Activated B cell treated with CpG ODN at 0.5 μM for 24 hours (primary cell): Measurements from ENCODE around the gene RASA3. TPM values are rescaled to one million over a fixed set of nuclear protein-coding genes. Genes with fewer than 3 reads are reported as not detected.
A peak's percentile ranks its signal among the peaks of the same experiment; 100 is the strongest.
"Not testable (repeated sequence)": the region's sequence is repeated elsewhere in the genome, so short reads cannot be mapped to it uniquely, and the experiment has no call there.

Experiments used
- ATAC-seq: fragments of 200-7000 bp; cut with Tn5 transposase; one replicate; pipeline ENCODE4 v1.10.0; 2021; ENCODE audit warnings: low read depth, mild to moderate bottlenecking, moderate library complexity
- CTCF ChIA-PET: fragments of 350-600 bp; sonication (Branson Sonifier 250); formaldehyde crosslinking; loops from one replicate; lab custom pipeline; 2021; ENCODE audit warnings: antibody characterized with exemption; lab: Charles Lee
- POLR2A ChIA-PET: fragments of 350-600 bp; sonication (Branson Sonifier 250); formaldehyde crosslinking; loops from one replicate; lab custom pipeline; 2021; ENCODE audit warnings: antibody characterized with exemption; lab: Charles Lee
- DNase-seq: peaks from one replicate; pipeline ENCODE4 v3.0.0; 2022
- H3K27ac Mint-ChIP-seq: one replicate; pipeline ENCODE4 v1.8.0; 2020; ENCODE audit warnings: mixed read lengths
- H3K27me3 Mint-ChIP-seq: one replicate; pipeline ENCODE4 v1.8.0; 2021; ENCODE audit warnings: mixed read lengths
- H3K36me3 Mint-ChIP-seq: one replicate; pipeline ENCODE4 v1.8.0; 2021; ENCODE audit warnings: low read depth, mixed read lengths
- H3K4me1 Mint-ChIP-seq: one replicate; pipeline ENCODE4 v1.8.0; 2021; ENCODE audit warnings: mixed read lengths
- H3K4me3 Mint-ChIP-seq: one replicate; pipeline ENCODE4 v1.8.0; 2020; ENCODE audit warnings: mild to moderate bottlenecking, mixed read lengths
- H3K9me3 Mint-ChIP-seq: one replicate; pipeline ENCODE4 v1.8.0; 2020; ENCODE audit warnings: mixed read lengths
- intact Hi-C: fragments of 100-400 bp; cut with micrococcal nuclease; formaldehyde crosslinking; loops from one replicate; pipeline ENCODE4 v1.15.1; 2024
- total RNA-seq: library from RNA; stranded (reverse); gene quantifications from 2 replicates; pipeline ENCODE4 v1.2.3, GENCODE V29; 2022
- TF ChIP-seq, protein P1 (sequence below): fragments of 200-600 bp; IDR thresholded peaks from one replicate; pipeline ENCODE4 v1.8.0; 2022; ENCODE audit warnings: antibody characterized with exemption, mild to moderate bottlenecking

Gene RASA3
- total RNA-seq, 1 donor from 2014 or later = 20.4 TPM

- ATAC-seq (no peak), DNase-seq (no peak)
- Mint-ChIP-seq H3K27ac (no peak overlapping the region), H3K9me3 (no peaks in the 10 kb centered on the region), H3K4me1 (peaks cover 41% of the 10 kb centered on the region), H3K36me3 (no peaks in the 10 kb centered on the region), H3K4me3 (no peak overlapping the region), H3K27me3 (peaks cover 5% of the 10 kb centered on the region)
- TF ChIP-seq, protein P1, sequence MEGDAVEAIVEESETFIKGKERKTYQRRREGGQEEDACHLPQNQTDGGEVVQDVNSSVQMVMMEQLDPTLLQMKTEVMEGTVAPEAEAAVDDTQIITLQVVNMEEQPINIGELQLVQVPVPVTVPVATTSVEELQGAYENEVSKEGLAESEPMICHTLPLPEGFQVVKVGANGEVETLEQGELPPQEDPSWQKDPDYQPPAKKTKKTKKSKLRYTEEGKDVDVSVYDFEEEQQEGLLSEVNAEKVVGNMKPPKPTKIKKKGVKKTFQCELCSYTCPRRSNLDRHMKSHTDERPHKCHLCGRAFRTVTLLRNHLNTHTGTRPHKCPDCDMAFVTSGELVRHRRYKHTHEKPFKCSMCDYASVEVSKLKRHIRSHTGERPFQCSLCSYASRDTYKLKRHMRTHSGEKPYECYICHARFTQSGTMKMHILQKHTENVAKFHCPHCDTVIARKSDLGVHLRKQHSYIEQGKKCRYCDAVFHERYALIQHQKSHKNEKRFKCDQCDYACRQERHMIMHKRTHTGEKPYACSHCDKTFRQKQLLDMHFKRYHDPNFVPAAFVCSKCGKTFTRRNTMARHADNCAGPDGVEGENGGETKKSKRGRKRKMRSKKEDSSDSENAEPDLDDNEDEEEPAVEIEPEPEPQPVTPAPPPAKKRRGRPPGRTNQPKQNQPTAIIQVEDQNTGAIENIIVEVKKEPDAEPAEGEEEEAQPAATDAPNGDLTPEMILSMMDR = no peak
- ChIA-PET CTCF (interaction anchor here (0.9 kb wide), 1 partner anchor 9 kb away, joined by 5 read pairs; no protein-coding TSS in a partner anchor), POLR2A (no interaction called here)
- intact Hi-C loops = no loop called here
Observed at GRCh38 chr13:114152285-114152645, 19.8 kb upstream of the RASA3 start.

GRCh38 chr13:114151565-114152284, 19.3 kb upstream of the RASA3 start:
- intact Hi-C loops = no loop called here
- Mint-ChIP-seq H3K27ac (no peak overlapping the region), H3K4me3 (no peak overlapping the region), H3K4me1 (peaks cover 39% of the 10 kb centered on the region), H3K9me3 (no peaks in the 10 kb centered on the region), H3K36me3 (no peaks in the 10 kb centered on the region), H3K27me3 (peaks cover 5% of the 10 kb centered on the region)
- TF ChIP-seq, protein P1 = no peak
- CTCF ChIA-PET = interaction anchor here (0.9 kb wide), 1 partner anchor 9 kb away, joined by 5 read pairs; no protein-coding TSS in a partner anchor
- DNase-seq = no peak
- ATAC-seq = no peak
- POLR2A ChIA-PET = no interaction called here

DNA sequence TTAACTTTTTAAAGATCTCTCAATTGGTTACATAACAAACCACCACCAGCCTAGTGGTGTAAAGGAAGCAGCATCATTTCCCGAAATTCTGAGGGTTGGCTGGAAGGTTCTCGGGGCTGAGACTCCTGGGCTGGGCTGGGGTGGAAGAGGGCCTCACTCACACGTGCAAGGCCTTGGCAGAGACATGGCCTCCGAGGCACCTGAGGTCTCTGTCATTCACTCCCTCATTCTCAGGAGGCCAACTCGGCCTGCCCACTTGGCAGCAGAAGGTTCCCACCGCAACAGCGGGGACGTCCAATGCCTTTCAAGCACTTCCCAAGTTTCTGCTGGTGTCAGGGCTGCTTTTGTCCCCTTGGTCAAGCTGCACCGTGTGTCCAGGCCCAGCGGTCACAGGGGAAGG, 18.6 kb upstream of the RASA3 start:
- intact Hi-C loops = no loop called here
- Mint-ChIP-seq H3K4me3 (no peak overlapping the region), H3K36me3 (no peaks in the 10 kb centered on the region), H3K27ac (no peak overlapping the region), H3K27me3 (peaks cover 5% of the 10 kb centered on the region), H3K4me1 (peaks cover 34% of the 10 kb centered on the region), H3K9me3 (no peaks in the 10 kb centered on the region)
- ChIA-PET POLR2A (no interaction called here), CTCF (no interaction called here)
- ATAC-seq (no peak), DNase-seq (no peak)
- TF ChIP-seq, protein P1 = no peak

DNA sequence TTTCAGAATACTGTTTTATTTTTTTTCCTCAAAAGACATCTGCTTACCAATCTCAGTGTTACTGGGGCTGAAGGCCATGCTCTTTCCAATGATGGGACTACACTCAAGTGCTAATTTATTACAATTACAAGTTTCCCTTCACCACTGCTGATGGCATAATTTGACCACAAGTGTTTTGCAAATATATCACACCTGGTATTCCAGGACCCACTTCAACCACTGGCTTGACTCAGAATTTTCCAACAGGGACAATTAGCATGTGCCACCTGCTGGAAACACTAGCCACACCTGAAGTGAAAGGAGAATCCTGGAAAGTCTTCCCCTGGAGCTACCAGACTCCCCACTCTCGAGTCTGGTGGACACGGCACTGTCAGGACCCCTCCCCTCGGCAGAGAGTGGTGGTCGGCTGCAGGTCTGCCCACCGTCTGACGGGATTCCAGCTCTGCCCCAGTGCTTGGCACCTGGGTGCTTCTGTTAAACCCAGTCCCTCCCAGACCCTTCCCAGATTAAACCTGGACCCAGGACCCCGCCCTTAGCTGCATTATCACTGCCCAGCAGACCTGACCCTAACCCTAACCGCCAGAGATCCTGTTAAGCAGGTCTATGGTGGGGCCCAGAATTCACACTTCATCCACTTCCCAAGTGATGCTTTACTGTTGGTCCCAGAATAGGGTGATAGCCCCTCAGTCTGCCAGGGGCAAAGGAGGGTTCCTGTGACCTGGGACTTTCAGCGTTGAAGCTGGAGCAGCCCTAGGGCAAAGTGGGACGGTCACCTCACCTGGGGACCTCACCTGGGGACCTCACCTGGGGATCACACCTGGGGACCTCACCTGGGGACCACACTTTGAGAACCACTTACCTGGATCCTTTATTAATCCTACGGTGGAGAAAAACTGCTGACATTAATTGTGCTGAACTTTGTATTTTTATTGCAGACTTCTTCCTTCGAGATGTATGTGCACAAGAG, 17.6 kb upstream of the RASA3 start:
- ATAC-seq = no peak
- Mint-ChIP-seq H3K36me3 (no peaks in the 10 kb centered on the region), H3K4me1 (peaks cover 34% of the 10 kb centered on the region), H3K9me3 (no peaks in the 10 kb centered on the region), H3K27ac (no peak overlapping the region), H3K4me3 (no peak overlapping the region), H3K27me3 (peaks cover 5% of the 10 kb centered on the region)
- TF ChIP-seq, protein P1 = no peak
- CTCF ChIA-PET = no interaction called here
- no peak for DNase-seq
- POLR2A ChIA-PET = no interaction called here
- intact Hi-C loops = no loop called here

DNA sequence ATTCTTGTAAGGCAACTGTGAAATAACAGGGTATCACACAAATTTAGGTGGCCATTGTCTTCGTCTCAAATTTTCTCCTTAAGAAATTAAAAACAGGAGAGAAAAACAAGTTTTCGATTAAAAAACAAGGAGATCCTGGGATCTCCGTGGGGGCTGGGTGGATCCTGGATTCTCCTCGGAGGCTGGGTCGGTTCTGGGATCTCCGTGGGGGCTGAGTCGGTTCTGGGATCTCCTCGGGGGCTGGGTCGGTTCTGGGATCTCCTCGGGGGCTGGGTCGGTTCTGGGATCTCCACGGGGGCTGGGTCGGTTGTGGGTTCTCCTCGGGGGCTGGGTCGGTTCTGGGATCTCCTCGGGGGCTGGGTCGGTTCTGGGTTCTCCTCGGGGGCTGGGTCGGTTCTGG, 16.5 kb upstream of the RASA3 start:
- H3K4me1 Mint-ChIP-seq = peaks cover 26% of the 10 kb centered on the region
- peak overlapping the region; percentile 25 for H3K4me3 Mint-ChIP-seq

More for the DNA sequence above, 16.5 kb upstream of the RASA3 start:
- H3K27me3 Mint-ChIP-seq, ATAC-seq, H3K36me3 Mint-ChIP-seq, H3K27ac Mint-ChIP-seq, H3K9me3 Mint-ChIP-seq, DNase-seq, intact Hi-C loops: not testable (repeated sequence)
- ChIA-PET POLR2A (interaction anchor here (0.7 to 1.2 kb wide), 3 partner anchors 9 to 100 kb away, joined by 3 to 4 read pairs (median 3); no protein-coding TSS in a partner anchor), CTCF (interaction anchor here (1.1 to 1.3 kb wide), 2 partner anchors 22 to 39 kb away, joined by 3 to 5 read pairs; no protein-coding TSS in a partner anchor)
